Kidney tubule cell (primary cell): ENCODE measurements around the gene CNTN4.

Experiments
- DNase-seq: peaks from one replicate; pipeline ENCODE4 v3.0.0-alpha.2; 2018; ENCODE audit warnings: low spot score

Gene CNTN4

GRCh38 chr3:3101660-3102458 lies 1003.2 kb downstream of the CNTN4 start:
- no peak for DNase-seq

- DNase-seq, result no peak
Observed at GRCh38 chr3:3102751-3103150, 1004.1 kb downstream of the CNTN4 start.

GRCh38 chr3:3105246-3105645 lies 1006.6 kb downstream of the CNTN4 start:
- no peak for DNase-seq

GRCh38 chr3:3105815-3106214 lies 1007.1 kb downstream of the CNTN4 start:
- DNase-seq, result no peak

- DNase-seq, result no peak
Observed at GRCh38 chr3:3107181-3107580, 1008.5 kb downstream of the CNTN4 start.
